ENCODE data around the gene CIITA.

DNA sequence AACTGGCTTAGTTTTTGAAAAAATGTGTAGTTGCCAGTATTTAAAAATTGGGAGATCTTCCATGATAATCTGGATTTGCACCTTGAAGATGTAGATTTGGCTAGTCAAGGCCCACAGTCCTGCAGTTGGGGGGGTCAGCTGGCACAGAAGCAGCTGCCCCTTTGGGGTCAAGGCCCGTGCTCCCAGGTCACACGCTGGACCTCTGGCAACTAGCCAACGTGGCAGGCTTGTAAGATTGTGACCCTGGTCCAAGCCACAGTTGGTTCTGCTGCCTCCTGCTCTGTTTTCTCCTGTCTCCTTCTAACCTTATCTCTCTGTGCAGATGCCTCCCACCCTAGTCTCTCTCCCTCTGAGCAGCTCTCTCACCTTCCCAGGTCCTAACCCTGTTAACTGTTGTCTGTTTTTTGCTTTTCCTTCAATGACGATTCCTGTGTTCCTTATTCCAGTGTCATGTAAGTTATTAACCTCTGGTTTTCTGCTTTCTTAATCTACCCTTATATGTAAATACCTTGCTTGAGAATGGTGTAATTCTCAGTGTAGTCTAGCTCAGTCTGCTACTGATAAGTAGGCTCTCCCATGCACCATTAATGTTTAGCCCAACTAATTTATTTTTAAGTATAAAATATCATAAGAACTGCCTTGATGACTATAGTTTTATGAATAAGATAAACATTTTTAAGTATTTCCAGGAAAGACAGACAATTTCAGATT lies 95.3 kb downstream of the CIITA start:
- no peak for TF ChIP-seq POLR2A (IDR thresholded peaks at IDR 0.05)
- peak in 1 of 3 donors; percentile 9 for TF ChIP-seq CTCF (IDR thresholded peaks at IDR 0.05)

Measured in lower leg skin (tissue), 3 donors.